B cell (primary cell): ENCODE results near the gene ZNF346. TPM values are rescaled to one million over a fixed set of nuclear protein-coding genes. Genes with fewer than 3 reads are reported as not detected.
A peak's percentile ranks its signal among the peaks of the same experiment; 100 is the strongest.

Experiments
- ATAC-seq: fragments of 200-7000 bp; cut with Tn5 transposase; one replicate; pipeline ENCODE4 v1.10.0; 2021; ENCODE audit warnings: low read depth, mild to moderate bottlenecking, moderate number of reproducible peaks, moderate library complexity
- CTCF ChIA-PET: fragments of 350-600 bp; sonication (Branson Sonifier 250); formaldehyde crosslinking; loops from one replicate; lab custom pipeline; 2021; ENCODE audit warnings: antibody characterized with exemption, inconsistent platforms; lab: Charles Lee
- POLR2A ChIA-PET: fragments of 350-600 bp; sonication (Branson Sonifier 250); formaldehyde crosslinking; loops from one replicate; lab custom pipeline; 2021; ENCODE audit warnings: antibody characterized with exemption; lab: Charles Lee
- DNase-seq: peaks from one replicate; pipeline ENCODE4 v3.0.0; 2013
- H2AFZ ChIP-seq: 2 replicates; pipeline ENCODE4 v1.6.1; 2012; ENCODE audit warnings: mild to moderate bottlenecking, low read depth, low read length; ENCODE audit not compliant: insufficient read depth, poor library complexity, severe bottlenecking
- H3K27ac ChIP-seq, 2 donors: 1 replicate in 1 of 2; 2 replicates in 1 of 2; pipeline ENCODE4 v1.5.1; 2012 to 2013; ENCODE audit warnings: low read length in 2 of 2, mild to moderate bottlenecking in 2 of 2, moderate library complexity in 1 of 2
- H3K27me3 ChIP-seq, 4 experiments: fragments of 200-600 bp in 1 of 4; sonication (generic) in 1 of 4; replicated peaks in 1 of 4; 1 replicate in 2 of 4; 2 replicates in 2 of 4; pipeline versions ENCODE4 v1.6.1 to v1.7.0; 2013 to 2016; ENCODE audit warnings: low read length in 3 of 4, mild to moderate bottlenecking in 2 of 4, mixed read lengths in 1 of 4, moderate library complexity in 1 of 4; ENCODE audit not compliant: insufficient read depth in 4 of 4, control insufficient read depth in 3 of 4; ENCODE audit errors: control extremely low read depth in 1 of 4
- H3K36me3 ChIP-seq, 2 experiments: replicated peaks in 1 of 2; 1 replicate in 1 of 2; 2 replicates in 1 of 2; pipeline versions ENCODE4 v1.6.1 to v1.7.1; 2013; ENCODE audit warnings: low read length in 1 of 2; ENCODE audit not compliant: insufficient read depth in 2 of 2, control insufficient read depth in 1 of 2; ENCODE audit errors: control extremely low read depth in 1 of 2, extremely low read depth in 1 of 2
- H3K4me1 ChIP-seq, 2 donors: fragments of 200-600 bp in 1 of 2; sonication (generic) in 1 of 2; 1 replicate in 1 of 2; 2 replicates in 1 of 2; pipeline versions ENCODE4 v1.5.1 to v1.6.1; 2013 to 2017; ENCODE audit warnings: low read length in 2 of 2; ENCODE audit not compliant: control insufficient read depth in 2 of 2, insufficient read depth in 2 of 2
- H3K4me2 ChIP-seq: replicated peaks from 2 replicates; pipeline ENCODE3; 2012; ENCODE audit warnings: mild to moderate bottlenecking, low read depth, low read length; ENCODE audit not compliant: poor library complexity, severe bottlenecking
- H3K4me3 ChIP-seq, 5 experiments: fragments of 200-600 bp in 1 of 5; sonication (generic) in 1 of 5; 1 replicate in 3 of 5; 2 replicates in 2 of 5; pipeline versions ENCODE4 v1.5.1 to v1.7.0; 2011 to 2016; ENCODE audit warnings: low read length in 4 of 5, mild to moderate bottlenecking in 4 of 5, low read depth in 2 of 5, control low read depth in 1 of 5, moderate library complexity in 1 of 5; ENCODE audit not compliant: insufficient read depth in 1 of 5; ENCODE audit errors: control extremely low read depth in 1 of 5, extremely low read depth in 1 of 5
- H3K79me2 ChIP-seq: fragments of 200-600 bp; sonication (generic); one replicate; pipeline ENCODE4 v1.6.0; 2016; ENCODE audit warnings: low read length; ENCODE audit not compliant: control insufficient read depth, insufficient read depth
- H3K9ac ChIP-seq: fragments of 200-600 bp; sonication (generic); 2 replicates; pipeline ENCODE4 v1.6.1; 2017; ENCODE audit warnings: mild to moderate bottlenecking, low read length, moderate library complexity
- H3K9me3 ChIP-seq, 3 donors: one replicate each; pipeline versions ENCODE4 v1.6.1 to v1.7.1; 2013; ENCODE audit warnings: low read length in 2 of 3; ENCODE audit not compliant: control insufficient read depth in 2 of 3, insufficient read depth in 1 of 3; ENCODE audit errors: control extremely low read depth in 1 of 3
- H4K20me1 ChIP-seq: 2 replicates; pipeline ENCODE4 v1.6.0; 2012; ENCODE audit warnings: mild to moderate bottlenecking, low read length; ENCODE audit not compliant: insufficient read depth, control insufficient read depth, poor library complexity, severe bottlenecking
- H3K27ac Mint-ChIP-seq: one replicate; pipeline ENCODE4 v1.8.0; 2021; ENCODE audit warnings: mixed read lengths
- H3K27me3 Mint-ChIP-seq: one replicate; pipeline ENCODE4 v1.8.0; 2021; ENCODE audit warnings: mixed read lengths
- H3K4me1 Mint-ChIP-seq: one replicate; pipeline ENCODE4 v1.8.0; 2021; ENCODE audit warnings: mixed read lengths
- H3K4me3 Mint-ChIP-seq: one replicate; pipeline ENCODE4 v1.8.0; 2021; ENCODE audit warnings: mixed read lengths
- H3K9me3 Mint-ChIP-seq: one replicate; pipeline ENCODE4 v1.8.0; 2022; ENCODE audit warnings: mixed read lengths; ENCODE audit not compliant: insufficient read depth
- EZH2 ChIP-seq: IDR thresholded peaks from 2 replicates; pipeline ENCODE4 v1.6.1; 2012; ENCODE audit warnings: borderline replicate concordance, low read depth, mild to moderate bottlenecking, moderate library complexity, low read length; ENCODE audit not compliant: insufficient read depth, poor library complexity, severe bottlenecking
- WGBS: methylation state at CpG from one replicate; pipeline ENCODE4 v1.1.5; 2013; ENCODE audit warnings: missing lambda C conversion rate; ENCODE audit not compliant: insufficient coverage; 5-methylcytosine and 5-hydroxymethylcytosine counted together
- intact Hi-C: fragments of 100-400 bp; cut with micrococcal nuclease; formaldehyde crosslinking; loops from one replicate; pipeline ENCODE4 v1.10.0; 2022
- polyA plus RNA-seq: library from polyadenylated mRNA; depleted of rRNA; stranded (reverse); fragments of >200 nt; gene quantifications from 2 replicates; pipeline ENCODE4 v1.2.3, GENCODE V29; 2012
- total RNA-seq, 2 donors: library from RNA; stranded (reverse); fragments of 120-200 nt in 1 of 2; gene quantifications; 1 replicate in 1 of 2; 2 replicates in 1 of 2; pipeline versions ENCODE4 v1.2.3 to v1.2.4, GENCODE V29; 2013 to 2022
- TF ChIP-seq, protein P1 (sequence below): fragments of 200-600 bp; IDR thresholded peaks from one replicate; pipeline ENCODE4 v1.8.0; 2022; ENCODE audit warnings: antibody characterized with exemption, mild to moderate bottlenecking

Gene ZNF346
- total and polyA plus RNA-seq, 2 donors (not counting 1 experiment from before 2014, with no cell fraction given): 20.2 to 38.4 TPM

DNA sequence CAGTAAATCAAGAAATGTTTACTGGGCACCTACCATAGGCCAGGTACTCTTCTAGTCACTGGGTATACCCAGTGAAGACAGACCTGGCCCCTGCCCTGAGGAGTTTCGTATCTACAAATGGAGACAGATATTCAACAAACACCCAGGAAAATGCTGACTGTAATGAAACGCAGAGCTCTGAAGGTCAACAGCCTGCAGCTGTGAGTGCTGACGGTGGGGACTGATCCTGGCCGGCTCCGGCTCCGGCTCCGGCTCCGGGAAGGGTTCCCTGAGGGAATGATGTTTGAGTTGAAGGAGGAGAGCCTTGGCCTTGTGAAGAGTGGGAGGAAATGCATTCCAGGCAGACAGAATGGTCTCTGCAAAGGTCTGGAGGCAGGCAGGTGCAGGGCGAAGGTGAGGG, 87.3 kb downstream of the ZNF346 start:
- H4K20me1 ChIP-seq: no peaks in the 10 kb centered on the region
- H3K27ac Mint-ChIP-seq: no peak overlapping the region
- no peaks in the 10 kb centered on the region for H3K9me3 ChIP-seq
- H2AFZ ChIP-seq: no peak overlapping the region
- no peaks in the 10 kb centered on the region for H3K36me3 ChIP-seq
- ChIA-PET POLR2A (interaction anchor here (0.6 kb wide), 1 partner anchor 194 kb away, joined by 8 read pairs; no protein-coding TSS in a partner anchor), CTCF (interaction anchor here (1.0 to 6.9 kb wide), 5 partner anchors 11 to 451 kb away, joined by 3 to 82 read pairs (median 10); no protein-coding TSS in a partner anchor)
- no peak overlapping the region for H3K9ac ChIP-seq
- no peaks in the 10 kb centered on the region for H3K27me3 ChIP-seq
- no peak overlapping the region for H3K4me3 ChIP-seq
- 94% methylated on average over 8 of the region's 9 CpGs for WGBS
- no peak overlapping the region for H3K27ac ChIP-seq
- peaks cover 0 to 9% of the 10 kb centered on the region in 2 donors for H3K4me1 ChIP-seq
- H3K4me1 Mint-ChIP-seq: peaks cover 7% of the 10 kb centered on the region
- TF ChIP-seq, protein P1, sequence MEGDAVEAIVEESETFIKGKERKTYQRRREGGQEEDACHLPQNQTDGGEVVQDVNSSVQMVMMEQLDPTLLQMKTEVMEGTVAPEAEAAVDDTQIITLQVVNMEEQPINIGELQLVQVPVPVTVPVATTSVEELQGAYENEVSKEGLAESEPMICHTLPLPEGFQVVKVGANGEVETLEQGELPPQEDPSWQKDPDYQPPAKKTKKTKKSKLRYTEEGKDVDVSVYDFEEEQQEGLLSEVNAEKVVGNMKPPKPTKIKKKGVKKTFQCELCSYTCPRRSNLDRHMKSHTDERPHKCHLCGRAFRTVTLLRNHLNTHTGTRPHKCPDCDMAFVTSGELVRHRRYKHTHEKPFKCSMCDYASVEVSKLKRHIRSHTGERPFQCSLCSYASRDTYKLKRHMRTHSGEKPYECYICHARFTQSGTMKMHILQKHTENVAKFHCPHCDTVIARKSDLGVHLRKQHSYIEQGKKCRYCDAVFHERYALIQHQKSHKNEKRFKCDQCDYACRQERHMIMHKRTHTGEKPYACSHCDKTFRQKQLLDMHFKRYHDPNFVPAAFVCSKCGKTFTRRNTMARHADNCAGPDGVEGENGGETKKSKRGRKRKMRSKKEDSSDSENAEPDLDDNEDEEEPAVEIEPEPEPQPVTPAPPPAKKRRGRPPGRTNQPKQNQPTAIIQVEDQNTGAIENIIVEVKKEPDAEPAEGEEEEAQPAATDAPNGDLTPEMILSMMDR: no peak
- TF ChIP-seq EZH2: no peak
- H3K4me3 Mint-ChIP-seq: no peak overlapping the region
- no peaks in the 10 kb centered on the region for H3K27me3 Mint-ChIP-seq
- no peak for DNase-seq
- intact Hi-C loops: loop anchor here (5.0 to 10.0 kb wide), 5 partner anchors 67 to 295 kb away; partner anchors contain the start of genes F12, PFN3, PRELID1 and RAB24
- no peaks in the 10 kb centered on the region for H3K9me3 Mint-ChIP-seq
- no peaks in the 10 kb centered on the region for H3K79me2 ChIP-seq
- H3K4me2 ChIP-seq: no peak overlapping the region
- no peak for ATAC-seq

DNA sequence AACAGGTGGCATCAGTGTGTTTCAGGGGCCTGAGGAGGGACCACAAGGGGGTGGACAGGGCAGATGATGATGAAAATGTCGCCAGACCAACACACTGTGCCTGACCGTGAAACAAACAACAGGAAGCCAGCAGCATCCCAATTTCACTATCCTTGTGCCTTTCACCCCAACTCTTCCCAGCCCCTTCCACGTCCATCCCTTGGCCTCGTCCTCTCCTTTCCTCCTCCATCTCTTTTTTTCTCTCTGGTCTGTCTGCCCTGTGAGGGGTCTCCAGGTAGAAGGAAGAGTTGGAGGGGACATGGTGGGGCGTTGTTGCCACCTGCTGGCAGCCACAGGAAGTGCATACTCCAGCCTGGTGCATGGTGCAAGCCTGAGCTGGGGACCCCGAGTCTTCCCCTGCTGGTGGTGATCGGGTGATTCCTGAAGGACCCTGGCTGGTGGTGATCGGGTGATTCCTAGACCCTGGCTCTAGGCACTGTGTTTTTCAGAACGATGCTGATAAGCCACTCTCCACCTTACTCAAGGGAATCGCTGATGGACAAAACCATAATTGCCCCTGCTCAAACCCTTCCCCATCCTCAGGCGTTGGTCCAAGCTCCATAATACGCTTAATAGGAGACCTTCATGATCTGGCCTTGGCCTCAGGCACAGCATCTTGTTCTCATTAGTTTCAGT, 89.4 kb downstream of the ZNF346 start:
- peak; percentile 69 for ATAC-seq
- intact Hi-C loops: loop anchor here (1.0 to 10.0 kb wide), 6 partner anchors 40 to 293 kb away; partner anchors contain the start of genes F12, PFN3, PRELID1 and RAB24
- no peak overlapping the region for H3K9ac ChIP-seq
- H3K9me3 ChIP-seq: peaks cover 0 to 2% (median 0%) of the 10 kb centered on the region in 3 donors
- H3K4me1 ChIP-seq: peaks cover 6 to 15% of the 10 kb centered on the region in 2 donors
- H3K4me3 ChIP-seq: no peak overlapping the region
- H3K27ac ChIP-seq: no peak overlapping the region
- H3K9me3 Mint-ChIP-seq: no peaks in the 10 kb centered on the region
- no peaks in the 10 kb centered on the region for H3K27me3 Mint-ChIP-seq
- no peak overlapping the region for H2AFZ ChIP-seq
- ChIA-PET POLR2A (no interaction called here), CTCF (interaction anchor here (0.5 to 6.9 kb wide), 29 partner anchors 10 to 1381 kb away, joined by 3 to 89 read pairs (median 4); partner anchors contain the start of genes FGFR4 and ZNF346)
- H4K20me1 ChIP-seq: no peaks in the 10 kb centered on the region
- 35% methylated on average over 7 of the region's 12 CpGs for WGBS
- TF ChIP-seq, protein P1: peak; percentile 94
- TF ChIP-seq EZH2: no peak
- no peaks in the 10 kb centered on the region for H3K36me3 ChIP-seq
- H3K4me1 Mint-ChIP-seq: peaks cover 16% of the 10 kb centered on the region
- peak; percentile 77 for DNase-seq
- peak overlapping the region; percentile 21 for H3K4me2 ChIP-seq
- no peaks in the 10 kb centered on the region for H3K27me3 ChIP-seq
- H3K4me3 Mint-ChIP-seq: no peak overlapping the region
- no peaks in the 10 kb centered on the region for H3K79me2 ChIP-seq
- no peak overlapping the region for H3K27ac Mint-ChIP-seq
